ACC112 (cell line): ENCODE results near the gene MARF1.
"Not testable (repeated sequence)": the region's sequence is repeated elsewhere in the genome, so short reads cannot be mapped to it uniquely, and the experiment has no call there.

ENCODE experiments used
- H2AFZ ChIP-seq: fragments of 200-600 bp; sonication (generic); one replicate; pipeline ENCODE4 v1.6.0; 2017; ENCODE audit warnings: antibody characterized with exemption, low read length; ENCODE audit not compliant: unreplicated experiment
- H3K27ac ChIP-seq: fragments of 200-600 bp; sonication (generic); 2 replicates; pipeline ENCODE4 v1.5.1; 2014; ENCODE audit warnings: low read depth, mild to moderate bottlenecking, antibody characterized with exemption, low read length, moderate library complexity
- H3K27me3 ChIP-seq: fragments of 200-600 bp; sonication (generic); 2 replicates; pipeline ENCODE4 v1.6.1; 2014; ENCODE audit warnings: mild to moderate bottlenecking, antibody characterized with exemption, low read length, moderate library complexity, mixed read lengths; ENCODE audit not compliant: insufficient read depth
- H3K36me3 ChIP-seq: fragments of 200-600 bp; sonication (generic); 2 replicates; pipeline ENCODE4 v1.6.1; 2016; ENCODE audit warnings: mild to moderate bottlenecking, antibody characterized with exemption, low read length, moderate library complexity, mixed read lengths; ENCODE audit not compliant: insufficient read depth
- H3K4me1 ChIP-seq: fragments of 200-600 bp; sonication (generic); one replicate; pipeline ENCODE4 v1.6.1; 2016; ENCODE audit warnings: low read length, mixed read lengths; ENCODE audit not compliant: insufficient read depth, unreplicated experiment, control insufficient read depth
- H3K4me3 ChIP-seq: fragments of 200-600 bp; sonication (generic); 2 replicates; pipeline ENCODE4 v1.5.1; 2014; ENCODE audit warnings: mild to moderate bottlenecking, low read depth, low read length
- H3K79me2 ChIP-seq: fragments of 200-600 bp; sonication (generic); one replicate; pipeline ENCODE4 v1.6.0; 2016; ENCODE audit warnings: low read length; ENCODE audit not compliant: control insufficient read depth, unreplicated experiment, insufficient read depth

MARF1 gene

DNA sequence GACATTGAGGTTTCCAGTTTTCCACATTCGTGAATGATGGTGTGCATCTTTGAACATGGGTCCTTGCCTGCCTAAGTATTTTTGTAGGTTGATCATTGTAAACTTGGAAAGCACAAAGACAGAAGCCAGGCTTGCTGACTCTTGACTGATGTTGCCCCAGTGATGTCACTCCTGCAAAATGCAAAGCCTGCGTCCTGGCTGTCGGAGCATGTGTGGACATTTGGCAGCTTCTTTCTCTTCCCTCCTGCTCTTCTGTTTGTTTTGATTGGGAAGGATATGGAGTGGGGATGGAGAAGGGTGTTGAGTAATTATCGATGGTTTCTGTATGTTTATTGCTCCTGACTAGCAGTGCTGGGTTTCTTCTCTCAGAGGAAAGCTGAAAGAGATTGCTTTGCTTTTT, 10.3 kb upstream of the MARF1 start:
- H3K27ac ChIP-seq: peak overlapping the region; percentile 20; the same call in 1 of the 2 replicates
- no peak overlapping the region for H2AFZ ChIP-seq
- peaks cover 69% of the 10 kb centered on the region for H3K79me2 ChIP-seq
- peaks cover 19% of the 10 kb centered on the region for H3K4me1 ChIP-seq
- H3K36me3 ChIP-seq: peaks cover 3% of the 10 kb centered on the region; the same call in 1 of the 2 replicates
- H3K27me3 ChIP-seq: no peaks in the 10 kb centered on the region
- peak overlapping the region; percentile 45; the same call in 1 of the 2 replicates for H3K4me3 ChIP-seq

DNA sequence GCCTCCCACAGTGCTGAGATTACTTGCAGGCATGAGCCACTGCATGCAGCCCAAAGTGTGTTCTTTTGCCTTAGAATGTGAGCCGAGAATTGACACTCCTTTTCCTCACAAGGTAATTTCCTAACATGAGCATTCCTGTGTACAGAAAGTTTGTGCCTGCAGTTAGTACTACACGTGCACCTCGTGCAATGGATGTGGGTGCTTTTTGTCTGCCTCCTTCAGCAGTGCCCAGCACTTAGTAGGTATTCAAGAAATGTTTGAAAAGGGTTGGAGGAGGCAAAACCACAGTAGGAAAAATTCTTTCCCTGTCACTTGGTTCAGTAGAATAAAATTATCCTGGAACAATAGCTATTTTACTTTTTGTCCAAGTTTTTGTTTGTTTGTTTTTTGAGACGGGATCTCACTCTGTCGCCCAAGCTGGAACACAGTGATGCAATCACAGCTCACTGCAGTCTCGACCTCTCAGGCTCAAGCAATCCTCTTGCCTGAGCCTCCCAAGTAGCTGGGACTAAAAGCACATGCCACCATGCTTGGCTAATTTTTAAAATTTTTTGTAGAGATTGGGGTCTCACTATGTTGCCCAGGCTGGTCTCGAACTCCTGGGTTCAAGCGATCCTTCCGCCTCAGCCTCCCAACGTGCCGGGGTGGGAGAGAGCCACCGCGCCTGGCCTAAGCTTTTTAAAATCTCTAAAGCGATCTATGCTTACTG, 9.5 kb upstream of the MARF1 start:
- Histone ChIP-seq H3K79me2 (peaks cover 62% of the 10 kb centered on the region), H2AFZ (no peak overlapping the region), H3K27me3 (no peaks in the 10 kb centered on the region), H3K4me3 (0 out of 2 replicates have a peak overlapping the region, but pooled peaks have one; percentile 29), H3K36me3 (peaks cover 3% of the 10 kb centered on the region; the same call in 1 of the 2 replicates), H3K4me1 (peaks cover 19% of the 10 kb centered on the region), H3K27ac (no peak overlapping the region)

DNA sequence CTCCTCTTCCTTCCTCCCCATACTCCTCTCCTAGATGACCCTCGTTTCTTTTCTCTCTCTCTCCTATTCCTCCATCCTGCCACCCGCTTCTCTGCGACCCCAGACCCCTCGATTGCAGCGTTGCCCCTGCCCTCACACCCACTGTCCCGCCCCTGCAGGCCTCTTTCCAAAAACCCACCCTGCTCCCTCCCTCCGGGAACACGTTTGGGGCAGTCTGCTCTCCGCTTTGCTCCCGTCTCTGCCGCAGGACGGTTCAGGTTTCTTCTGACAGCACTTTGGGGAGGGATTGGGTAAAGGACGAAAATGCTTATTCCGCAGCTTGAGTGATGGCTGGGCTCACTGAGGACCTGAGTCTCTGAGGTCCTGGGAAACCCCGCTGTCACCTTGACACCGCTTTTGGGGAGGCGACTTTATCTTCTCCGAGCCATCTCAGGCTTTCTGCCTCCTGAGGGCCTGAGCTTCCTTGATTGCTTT, 7.8 kb upstream of the MARF1 start:
- Histone ChIP-seq H3K4me3 (peak overlapping the region; percentile 91), H3K4me1 (peaks cover 19% of the 10 kb centered on the region), H3K27me3 (no peaks in the 10 kb centered on the region), H3K27ac (peak overlapping the region; percentile 20; the same call in 1 of the 2 replicates), H3K36me3 (peaks cover 3% of the 10 kb centered on the region; the same call in 1 of the 2 replicates), H2AFZ (peak overlapping the region; percentile 55), H3K79me2 (peaks cover 49% of the 10 kb centered on the region)

DNA sequence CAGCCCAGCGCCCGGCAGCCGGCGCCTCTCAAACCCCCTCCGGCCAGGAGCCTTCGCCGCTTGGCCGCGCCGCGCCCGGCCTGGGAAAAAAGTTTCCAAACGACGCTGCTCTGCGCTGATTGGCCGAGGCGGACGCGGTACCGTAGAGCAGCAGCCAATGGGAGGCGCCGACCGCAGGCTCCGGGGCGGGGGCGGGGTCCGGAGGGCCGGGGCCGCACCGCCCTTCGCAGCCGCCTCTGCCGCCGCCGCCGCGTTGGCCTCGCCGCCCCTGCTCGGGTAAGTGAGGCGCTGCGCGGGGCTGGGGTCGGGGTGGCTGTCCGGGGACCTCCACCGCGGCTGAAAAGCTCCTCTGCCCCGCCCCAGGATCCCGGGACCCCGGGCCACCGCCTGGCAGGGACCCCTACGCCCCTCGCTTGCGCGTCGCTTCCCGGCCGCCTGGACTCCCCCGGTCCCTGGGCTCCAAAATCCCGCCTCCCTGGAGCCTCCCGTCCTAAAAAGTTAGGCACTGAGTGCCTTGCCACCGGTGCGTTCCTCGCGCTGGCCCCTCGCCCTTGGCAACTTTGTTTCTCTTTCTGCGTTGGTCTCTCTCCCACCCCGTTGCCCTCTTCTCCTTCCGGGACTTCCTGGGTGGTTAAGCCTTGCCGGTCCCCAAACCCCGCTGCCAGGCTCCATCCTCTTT, 7.2 kb upstream of the MARF1 start, which contains the start of gene NDE1:
Gene NDE1, plus strand, starts transcription at position 227 of the 679 bp plus-strand sequence. CDS start 14,534 bp downstream, outside the sequence.
- H2AFZ ChIP-seq: peak within 1 kb of the TSS; percentile 96
- H3K79me2 ChIP-seq: peaks cover 48% of the 10 kb centered on the region
- peak within 1 kb of the TSS; percentile 20; the same call in 1 of the 2 replicates for H3K27ac ChIP-seq
- H3K36me3 ChIP-seq: peaks cover 3% of the 10 kb centered on the region; the same call in 1 of the 2 replicates
- H3K4me1 ChIP-seq: peaks cover 19% of the 10 kb centered on the region
- H3K27me3 ChIP-seq: no peaks in the 10 kb centered on the region
- H3K4me3 ChIP-seq: peak within 1 kb of the TSS; percentile 91

DNA sequence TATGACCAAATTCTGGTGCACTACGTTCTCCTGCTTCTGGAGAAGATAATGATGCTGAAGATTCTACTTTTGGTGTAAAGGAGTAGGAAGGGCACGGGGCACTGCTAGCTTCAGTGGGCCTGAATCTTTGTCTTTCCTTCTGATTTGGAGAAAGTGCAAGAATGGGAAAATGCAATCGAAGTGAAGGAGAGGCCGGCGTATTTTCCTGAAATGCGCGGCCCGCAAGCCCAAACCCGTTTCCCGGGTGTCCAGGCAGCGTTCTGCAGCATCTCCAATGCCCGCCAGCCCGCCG, 6.7 kb upstream of the MARF1 start:
- H3K4me1 ChIP-seq: peaks cover 23% of the 10 kb centered on the region
- H3K79me2 ChIP-seq: peaks cover 43% of the 10 kb centered on the region
- peaks cover 3% of the 10 kb centered on the region; the same call in 1 of the 2 replicates for H3K36me3 ChIP-seq
- no peak overlapping the region for H3K27ac ChIP-seq
- peak overlapping the region; percentile 96 for H2AFZ ChIP-seq
- peak overlapping the region; percentile 91 for H3K4me3 ChIP-seq
- H3K27me3 ChIP-seq: no peaks in the 10 kb centered on the region

DNA sequence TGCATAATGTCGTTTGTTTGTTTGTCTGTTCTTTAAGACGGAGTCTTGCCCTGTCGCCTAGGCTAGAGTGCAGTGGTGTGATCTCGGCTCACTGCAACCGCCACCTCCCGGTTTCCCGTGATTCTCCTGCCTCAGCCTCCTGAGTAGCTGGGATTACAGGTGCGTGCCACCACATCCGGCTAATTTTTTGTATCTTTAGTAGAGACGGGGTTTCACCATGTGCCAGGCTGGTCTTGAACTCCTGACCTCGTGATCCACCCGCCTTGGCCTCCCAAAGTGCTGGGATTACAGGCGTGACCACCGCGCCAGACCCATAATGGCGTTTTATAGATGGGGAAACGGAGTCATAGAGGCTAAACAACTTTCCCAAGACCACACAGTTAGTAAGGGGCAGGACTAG, 6.4 kb upstream of the MARF1 start:
- Histone ChIP-seq H3K4me1 (peaks cover 27% of the 10 kb centered on the region), H3K79me2 (peaks cover 40% of the 10 kb centered on the region), H2AFZ (peak overlapping the region; percentile 96), H3K4me3 (peak overlapping the region; percentile 91)
- not testable (repeated sequence) for H3K27ac ChIP-seq, H3K36me3 ChIP-seq, H3K27me3 ChIP-seq

DNA sequence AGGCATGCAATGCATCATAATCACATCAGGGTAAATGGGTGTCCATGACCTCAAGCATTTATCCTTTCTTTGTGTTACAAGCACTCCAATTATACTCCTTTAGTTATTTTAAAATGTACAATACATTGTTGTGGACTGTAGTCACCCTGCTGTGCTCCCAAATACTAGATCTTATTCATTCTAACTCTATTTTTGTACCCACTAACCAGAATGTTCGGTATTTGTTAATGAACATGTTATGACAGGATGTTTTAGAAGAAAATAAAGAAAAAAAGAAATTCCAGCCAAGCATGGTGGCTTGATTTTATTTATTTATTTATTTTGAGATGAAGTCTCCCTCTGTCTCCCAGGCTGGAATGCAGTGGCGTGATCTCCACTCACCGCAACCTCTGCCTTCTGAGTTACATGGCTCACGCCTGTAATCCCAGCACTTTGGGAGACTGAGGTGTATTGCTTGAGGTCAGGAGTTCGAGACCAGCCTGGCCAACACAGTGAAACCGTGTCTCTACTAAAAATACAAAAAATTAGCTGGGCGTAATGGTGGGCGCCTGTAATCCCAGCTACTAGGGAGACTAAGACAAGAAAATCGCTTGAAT, 5.3 kb upstream of the MARF1 start:
- Histone ChIP-seq H3K79me2 (peaks cover 30% of the 10 kb centered on the region), H3K4me1 (peaks cover 24% of the 10 kb centered on the region), H3K4me3 (no peak overlapping the region), H2AFZ (no peak overlapping the region), H3K36me3 (peaks cover 3% of the 10 kb centered on the region; the same call in 1 of the 2 replicates), H3K27me3 (no peaks in the 10 kb centered on the region), H3K27ac (no peak overlapping the region)

DNA sequence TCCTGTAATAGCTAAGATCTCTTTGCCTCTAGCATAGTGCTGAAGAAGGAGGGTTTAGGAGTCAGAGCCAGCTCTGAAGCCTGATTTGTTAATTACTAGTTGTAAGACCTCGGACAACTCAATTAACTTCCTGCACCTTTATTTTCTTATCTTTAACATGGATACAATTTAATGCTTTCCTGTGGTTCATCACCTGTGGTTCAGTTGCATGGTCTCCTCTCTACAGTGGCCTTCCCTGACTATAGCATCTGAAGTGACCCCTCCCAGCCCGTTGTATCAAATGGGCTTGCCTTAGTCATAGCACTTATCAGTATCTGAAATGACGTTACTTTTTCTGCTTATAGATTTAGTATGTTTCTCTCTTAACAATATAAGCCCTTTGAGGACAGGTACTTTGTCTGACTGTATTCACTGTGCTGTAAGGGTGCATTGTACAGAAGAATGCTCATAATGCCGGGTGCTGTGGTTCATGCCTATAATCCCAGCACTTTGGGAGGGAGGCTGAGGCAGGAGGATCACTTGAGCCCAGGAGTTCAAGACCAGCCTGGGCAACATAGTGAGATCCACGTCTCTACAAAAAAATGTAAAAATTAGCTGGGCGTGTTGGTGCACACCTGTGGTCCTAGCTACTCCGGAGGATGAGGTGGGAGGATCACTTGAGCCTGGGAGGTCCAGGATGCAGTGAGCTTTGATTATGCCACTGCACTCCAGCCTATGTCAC, 4.5 kb upstream of the MARF1 start:
- H3K36me3 ChIP-seq: peaks cover 3% of the 10 kb centered on the region; the same call in 1 of the 2 replicates
- peaks cover 16% of the 10 kb centered on the region for H3K4me1 ChIP-seq
- H3K79me2 ChIP-seq: peaks cover 26% of the 10 kb centered on the region
- no peak overlapping the region for H2AFZ ChIP-seq
- H3K27ac ChIP-seq: no peak overlapping the region
- no peak overlapping the region for H3K4me3 ChIP-seq
- no peaks in the 10 kb centered on the region for H3K27me3 ChIP-seq

DNA sequence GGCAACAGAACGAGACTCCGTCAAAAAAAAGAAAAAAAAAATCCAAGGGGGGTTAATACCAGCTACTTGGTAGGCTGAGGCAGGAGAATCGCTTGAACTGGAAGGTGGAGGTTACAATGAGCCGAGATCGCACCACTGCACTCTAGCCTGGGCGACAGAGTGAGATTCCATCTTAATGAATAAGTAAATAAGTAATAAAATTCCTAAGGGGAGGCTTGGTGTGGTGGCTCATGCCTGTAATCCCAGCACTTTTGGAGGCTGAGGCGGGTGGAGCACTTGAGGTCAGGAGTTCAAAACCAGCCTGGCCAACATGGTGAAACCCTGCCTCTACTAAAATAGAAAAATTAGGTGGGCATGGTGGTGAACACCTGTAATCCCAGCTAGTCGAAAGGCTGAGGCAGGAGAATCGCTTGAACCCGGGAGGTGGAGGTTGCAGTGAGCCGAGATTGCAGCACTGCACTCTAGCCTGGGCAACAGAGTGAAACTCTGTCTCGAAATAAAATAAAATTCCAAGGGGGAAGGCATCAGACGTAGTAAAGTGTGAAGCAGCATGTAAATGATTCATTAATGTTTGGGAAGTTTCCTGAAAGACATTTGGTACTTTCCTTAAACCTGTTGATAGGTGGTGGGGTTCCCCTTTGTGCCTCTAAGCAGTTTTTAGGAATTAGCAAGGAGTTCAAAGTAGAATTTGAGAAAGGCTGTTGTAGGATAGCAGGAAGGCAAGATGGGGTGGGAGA, 3.8 kb upstream of the MARF1 start:
- peaks cover 16% of the 10 kb centered on the region for H3K4me1 ChIP-seq
- not testable (repeated sequence) for H3K27ac ChIP-seq, H2AFZ ChIP-seq

More for the DNA sequence above, 3.8 kb upstream of the MARF1 start:
- not testable (repeated sequence) for H3K27me3 ChIP-seq, H3K4me3 ChIP-seq, H3K36me3 ChIP-seq
- H3K79me2 ChIP-seq: peaks cover 26% of the 10 kb centered on the region
